PC-9 (cell line): Measurements from ENCODE around the gene TLE4.

ENCODE experiments used
- EZH2 ChIP-seq: fragments of 200-600 bp; sonication (generic); IDR thresholded peaks from 2 replicates; pipeline ENCODE4 v1.8.0; 2017; ENCODE audit warnings: antibody characterized with exemption, low read depth
- TF ChIP-seq, protein P1 (sequence below): fragments of 200-600 bp; sonication (generic); conservative IDR thresholded peaks from 2 replicates; pipeline ENCODE4 v1.6.1; 2017; ENCODE audit warnings: mixed run types, antibody characterized with exemption, mild to moderate bottlenecking, moderate library complexity

DNA sequence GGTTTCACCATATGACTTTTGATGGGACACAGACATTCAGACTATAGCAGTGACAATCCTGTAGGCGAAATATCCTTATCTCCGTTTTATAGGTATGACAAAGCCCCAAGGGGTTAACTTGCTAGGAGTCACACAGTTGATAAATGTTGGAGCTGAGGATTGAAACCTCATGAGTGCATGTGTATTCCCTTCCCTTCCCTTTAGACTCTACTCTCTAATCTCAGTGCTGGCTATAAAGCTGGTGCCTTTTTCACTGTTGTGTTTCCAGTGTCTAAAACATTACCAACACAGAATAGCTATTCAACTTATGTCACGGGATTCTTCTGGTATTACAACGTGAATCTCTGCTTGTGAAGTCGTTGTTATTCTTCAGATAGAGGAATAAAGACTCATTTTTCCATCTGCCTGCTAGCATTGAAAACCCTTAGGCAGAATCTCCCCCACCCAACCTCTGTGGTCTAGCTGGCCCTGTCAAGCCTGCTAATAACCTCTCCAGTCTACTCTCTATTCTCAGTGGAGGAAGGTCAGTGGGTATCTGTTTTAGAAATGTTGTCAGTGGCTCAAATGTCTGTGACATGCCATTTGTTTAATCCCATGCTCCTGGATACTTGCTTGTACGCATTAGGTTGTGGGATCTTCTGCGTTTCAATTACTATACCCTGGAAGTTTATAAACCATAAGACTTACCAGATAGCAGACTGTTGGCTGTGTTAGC lies 121.2 kb downstream of the TLE4 start:
- TF ChIP-seq, protein P1, sequence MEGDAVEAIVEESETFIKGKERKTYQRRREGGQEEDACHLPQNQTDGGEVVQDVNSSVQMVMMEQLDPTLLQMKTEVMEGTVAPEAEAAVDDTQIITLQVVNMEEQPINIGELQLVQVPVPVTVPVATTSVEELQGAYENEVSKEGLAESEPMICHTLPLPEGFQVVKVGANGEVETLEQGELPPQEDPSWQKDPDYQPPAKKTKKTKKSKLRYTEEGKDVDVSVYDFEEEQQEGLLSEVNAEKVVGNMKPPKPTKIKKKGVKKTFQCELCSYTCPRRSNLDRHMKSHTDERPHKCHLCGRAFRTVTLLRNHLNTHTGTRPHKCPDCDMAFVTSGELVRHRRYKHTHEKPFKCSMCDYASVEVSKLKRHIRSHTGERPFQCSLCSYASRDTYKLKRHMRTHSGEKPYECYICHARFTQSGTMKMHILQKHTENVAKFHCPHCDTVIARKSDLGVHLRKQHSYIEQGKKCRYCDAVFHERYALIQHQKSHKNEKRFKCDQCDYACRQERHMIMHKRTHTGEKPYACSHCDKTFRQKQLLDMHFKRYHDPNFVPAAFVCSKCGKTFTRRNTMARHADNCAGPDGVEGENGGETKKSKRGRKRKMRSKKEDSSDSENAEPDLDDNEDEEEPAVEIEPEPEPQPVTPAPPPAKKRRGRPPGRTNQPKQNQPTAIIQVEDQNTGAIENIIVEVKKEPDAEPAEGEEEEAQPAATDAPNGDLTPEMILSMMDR, result no peak
- TF ChIP-seq EZH2, result no peak
